Left colon (tissue), 2 donors: ENCODE measurements around the gene STK32C. TPM values are rescaled to one million over a fixed set of nuclear protein-coding genes. Genes with fewer than 3 reads are reported as not detected.

Experiments
- ATAC-seq: fragments of 200-7000 bp; cut with Tn5 transposase; one replicate; pipeline ENCODE4 v1.9.1; 2020; ENCODE audit warnings: mild to moderate bottlenecking, moderate library complexity
- DNase-seq, 2 donors: peaks; one replicate each; pipeline ENCODE4 v3.0.0-alpha.2; 2020
- intact Hi-C, 2 donors: fragments of 100-400 bp; cut with DNase I in 1 of 2; cut with micrococcal nuclease in 1 of 2; formaldehyde crosslinking; loops; one replicate each; pipeline versions ENCODE4 v1.11.2 to v1.14.0; 2022; cut with DNase I, micrococcal nuclease
- total RNA-seq, 2 donors: library from RNA; stranded (reverse); fragmentation: NEBNext Ultra II Directional; extraction: Animal tissue kit (Norgen Biotek cat#: 25700); gene quantifications; one replicate each; pipeline ENCODE4 v1.2.1, GENCODE V29; 2021
- donor health status: DM: no; HTN: no; CAD: no.
- donor health status: DM: yes; HTN: yes; CAD: no.

STK32C gene
- total RNA-seq, 2 donors from 2014 or later: 8.4 to 10.0 TPM

GRCh38 chr10:132242103-132242840, 65.5 kb downstream of the STK32C start:
- ATAC-seq (no peak), DNase-seq (no peak)
- intact Hi-C loops: no loop called here

- intact Hi-C loops: no loop called here
- DNase-seq: no peak
- no peak for ATAC-seq
These were observed 66.3 kb downstream of the STK32C start for GRCh38 chr10:132241496-132241895.

- no peak for ATAC-seq
- DNase-seq: no peak
- intact Hi-C loops: no loop called here
These were observed 66.7 kb downstream of the STK32C start for GRCh38 chr10:132241086-132241485.

DNA sequence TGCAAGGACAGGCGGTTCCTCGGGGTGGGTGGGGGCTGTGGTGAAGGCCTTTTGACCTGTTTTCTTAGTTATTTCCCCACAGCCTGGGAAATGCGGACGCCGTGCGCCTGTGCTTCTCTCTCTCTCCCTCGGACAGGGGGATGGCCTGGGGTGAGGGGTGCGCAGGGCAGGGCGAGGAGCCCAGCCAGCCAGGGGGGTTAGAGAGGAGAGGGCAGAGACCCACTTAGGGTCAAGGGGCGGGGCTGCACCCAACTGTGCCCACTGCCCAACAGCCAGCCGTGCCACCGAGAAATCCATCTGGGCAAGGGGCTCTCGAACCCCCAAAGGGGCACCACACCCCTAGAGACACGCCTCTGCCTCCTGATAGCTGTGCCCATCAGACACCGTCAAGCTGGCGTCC, 67.2 kb downstream of the STK32C start:
- intact Hi-C loops: no loop called here
- DNase-seq: no peak
- no peak for ATAC-seq

GRCh38 chr10:132240156-132240555, 67.6 kb downstream of the STK32C start:
- ATAC-seq (no peak), DNase-seq (no peak)
- intact Hi-C loops: no loop called here

DNA sequence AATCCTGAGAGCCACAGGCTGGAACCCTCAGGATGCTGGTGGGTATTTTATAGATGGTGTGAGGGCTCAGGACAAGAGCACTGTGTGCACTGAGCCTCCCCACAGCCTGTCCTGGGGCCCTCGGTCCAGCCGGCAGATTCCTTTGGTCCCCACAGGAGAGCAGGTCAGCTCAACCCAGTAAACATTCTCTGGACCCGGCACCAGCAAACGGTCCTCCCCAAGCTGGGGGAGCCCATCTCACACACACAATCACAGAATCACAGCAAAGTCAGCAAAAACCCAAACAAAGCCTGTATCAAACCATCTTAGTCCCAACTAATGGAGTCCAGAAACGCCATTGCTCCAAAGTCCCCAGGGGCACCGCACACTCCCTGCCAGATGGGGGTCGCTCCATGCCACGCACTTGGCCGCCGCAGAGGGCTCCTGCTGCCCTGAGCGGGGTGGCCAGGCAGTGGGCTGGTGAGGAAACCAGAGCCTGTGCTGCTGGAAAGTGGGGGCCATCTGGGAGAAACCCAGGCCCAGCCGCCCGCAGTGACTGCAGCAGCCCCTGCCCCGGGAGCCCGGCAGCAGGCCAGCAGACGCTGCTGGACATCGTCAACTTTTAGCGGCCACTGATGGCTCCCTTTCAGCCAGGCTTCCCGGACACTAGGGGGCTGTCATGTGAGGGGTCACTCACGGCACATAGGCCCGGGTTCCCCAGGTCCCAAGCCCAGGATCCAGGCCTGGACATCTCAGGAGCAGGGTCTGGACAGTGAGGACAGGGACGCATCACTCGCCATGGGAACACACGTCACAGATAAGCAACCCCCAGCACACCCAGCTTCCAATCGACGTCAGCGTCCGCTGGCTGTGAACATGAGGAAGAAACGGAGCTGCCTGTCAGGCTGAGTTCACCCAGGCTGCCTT, 68.4 kb downstream of the STK32C start:
- ATAC-seq: no peak
- intact Hi-C loops: no loop called here
- no peak for DNase-seq

DNA sequence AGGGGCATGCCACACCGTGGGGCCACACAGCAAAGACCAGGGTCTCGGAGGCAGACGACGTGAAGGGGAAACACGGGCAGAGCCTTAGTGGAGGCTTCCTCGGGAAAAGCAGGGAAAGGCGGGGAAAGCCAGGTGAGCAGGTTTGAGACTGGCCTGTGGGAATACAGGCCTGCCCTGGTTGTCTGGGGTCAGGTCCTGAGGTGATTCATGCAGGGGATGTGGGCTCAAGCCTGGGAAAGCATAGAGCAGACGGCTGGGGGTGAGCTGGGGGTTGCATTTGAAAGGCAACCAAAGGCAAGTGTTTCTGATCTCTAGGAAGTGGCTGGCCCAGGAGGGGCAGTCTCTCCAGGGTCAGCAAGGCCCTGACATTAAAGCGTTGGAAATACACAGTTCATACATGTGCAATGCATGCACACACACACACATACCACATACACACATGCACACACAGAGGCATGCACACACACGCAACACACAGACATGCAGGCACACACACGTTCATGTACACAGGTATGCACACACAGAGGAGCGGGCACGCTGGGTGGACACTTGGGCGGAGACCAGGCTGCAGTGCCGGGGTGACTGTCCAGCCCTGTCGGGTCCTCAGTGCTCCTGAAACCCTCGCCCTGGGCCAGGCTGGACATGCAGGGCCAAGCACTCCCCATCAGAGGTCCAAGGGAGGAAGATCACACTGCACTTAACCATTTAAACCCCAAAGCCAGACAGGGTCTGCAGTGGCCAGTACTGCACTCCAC, 69.2 kb downstream of the STK32C start:
- ATAC-seq (no peak), DNase-seq (no peak)
- intact Hi-C loops: no loop called here

GRCh38 chr10:132237871-132238270, 69.9 kb downstream of the STK32C start:
- intact Hi-C loops: no loop called here
- ATAC-seq: no peak
- DNase-seq: no peak

GRCh38 chr10:132237396-132237795, 70.4 kb downstream of the STK32C start:
- no peak for DNase-seq
- no peak for ATAC-seq
- intact Hi-C loops: no loop called here

DNA sequence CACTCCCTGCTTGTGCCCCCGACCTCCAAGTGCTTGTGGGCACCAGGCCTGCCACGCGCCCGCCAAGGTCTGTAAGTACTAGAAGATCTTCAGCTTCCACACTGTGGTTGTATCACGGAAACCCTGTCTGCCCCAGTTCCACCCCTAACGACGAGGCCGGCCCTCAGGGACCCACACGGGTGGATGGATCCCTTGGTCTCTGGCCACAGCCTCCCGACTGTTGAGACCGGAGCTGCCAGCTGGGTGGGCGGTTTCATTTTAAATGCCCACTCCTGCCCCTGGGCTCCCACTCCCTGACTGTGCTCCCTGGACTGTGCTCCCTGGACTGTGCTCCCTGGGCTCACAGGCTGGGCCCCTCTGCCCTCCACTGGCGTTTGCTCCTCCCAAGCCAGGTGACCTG, 70.9 kb downstream of the STK32C start:
- ATAC-seq: no peak
- intact Hi-C loops: no loop called here
- no peak for DNase-seq

DNA sequence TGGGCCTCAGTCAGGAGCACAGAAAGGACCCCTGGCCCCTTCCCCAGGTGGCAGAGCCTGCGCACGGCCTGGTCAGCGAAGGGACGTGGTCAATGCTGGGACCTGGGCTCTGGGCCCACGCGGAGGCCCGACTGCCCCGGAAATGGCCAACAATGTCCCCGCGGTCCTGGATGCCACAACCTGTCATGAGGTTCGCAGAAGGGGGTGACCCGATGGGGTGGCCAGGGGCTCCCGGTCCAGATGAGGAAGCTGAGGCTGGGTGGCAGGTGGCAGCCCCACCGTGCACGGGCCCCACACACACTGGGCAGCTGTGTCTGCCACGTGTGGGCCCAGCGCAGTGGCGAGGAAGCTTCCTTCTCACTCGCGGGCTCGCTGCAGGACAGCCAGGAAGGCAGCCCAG, 71.6 kb downstream of the STK32C start:
- ATAC-seq: no peak

DNA sequence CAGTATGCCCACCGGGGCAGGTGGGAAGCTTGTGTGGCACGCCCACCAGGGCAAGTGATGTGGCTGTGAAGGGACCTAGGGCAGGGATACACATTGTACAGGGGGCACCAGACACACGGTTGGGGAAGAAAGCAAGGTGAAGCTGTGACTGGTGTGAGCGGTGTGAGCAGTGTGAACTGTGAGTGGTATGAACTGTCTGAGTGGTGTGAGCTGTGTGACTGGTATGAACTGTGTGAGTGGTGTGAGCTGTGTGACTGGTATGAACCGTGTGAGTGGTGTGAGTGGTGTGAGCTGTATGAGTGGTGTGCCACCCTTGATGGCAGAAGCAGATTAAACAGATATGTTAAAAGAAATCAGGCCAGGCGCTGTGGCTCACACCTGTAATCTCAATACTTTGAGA, 72.9 kb downstream of the STK32C start:
- ATAC-seq: no peak
- intact Hi-C loops: no loop called here

More for the DNA sequence above, 71.6 kb downstream of the STK32C start:
- intact Hi-C loops: no loop called here
- no peak for DNase-seq

DNA sequence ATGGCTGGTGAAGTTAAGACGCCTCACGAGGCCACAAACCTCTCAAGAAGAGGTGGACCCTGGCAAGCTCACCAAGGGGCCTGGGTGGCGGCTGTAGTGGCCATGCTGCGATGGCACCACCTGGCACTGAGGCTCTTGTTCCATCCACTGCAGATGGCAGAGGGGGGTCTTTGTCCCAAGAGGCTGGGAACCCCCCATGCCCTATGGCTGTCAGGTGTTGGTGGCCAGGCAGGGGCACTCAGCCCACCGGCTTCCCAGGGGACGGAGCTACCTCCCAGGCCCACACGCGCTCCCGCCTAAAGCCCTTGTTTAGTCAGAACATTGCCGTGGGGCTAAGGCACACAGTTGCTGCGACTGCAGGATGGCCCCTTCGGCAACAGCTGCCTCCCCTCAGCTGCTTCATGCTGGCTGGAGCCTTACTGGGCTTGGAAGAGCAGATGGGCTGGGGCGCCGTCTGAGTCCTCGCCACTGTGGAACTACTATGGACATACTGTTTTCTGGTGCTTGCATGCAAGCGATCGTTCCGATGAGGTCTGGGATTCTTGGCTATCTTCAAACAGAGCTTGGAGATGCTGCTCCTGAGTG, 74.2 kb downstream of the STK32C start:
- no peak for DNase-seq
- intact Hi-C loops: no loop called here
- ATAC-seq: no peak

More for the DNA sequence above, 72.9 kb downstream of the STK32C start:
- DNase-seq: no peak

DNA sequence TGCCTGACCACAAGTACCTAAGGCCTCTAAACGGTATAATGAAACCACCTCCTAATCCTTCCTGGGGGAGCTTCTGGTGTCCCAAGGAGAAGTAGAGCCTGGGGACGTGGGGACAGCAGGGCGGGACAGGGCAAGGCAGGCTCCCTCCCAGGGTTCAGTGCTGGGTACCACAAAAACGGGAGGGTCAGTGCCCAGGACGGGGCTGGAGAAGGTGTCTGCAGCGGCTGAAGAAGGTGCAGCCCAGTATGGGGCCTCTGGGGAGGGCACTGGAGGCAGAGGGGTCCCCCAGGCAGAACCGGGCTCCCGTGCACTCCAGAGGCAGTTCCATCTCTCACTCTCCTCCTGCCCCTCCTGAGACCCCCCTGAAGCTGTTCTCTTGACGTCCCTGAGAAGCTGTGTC, 74.8 kb downstream of the STK32C start:
- ATAC-seq: no peak
- intact Hi-C loops: no loop called here
- DNase-seq: no peak

GRCh38 chr10:132232023-132232951, 75.5 kb downstream of the STK32C start:
- intact Hi-C loops: no loop called here
- DNase-seq: no peak
- ATAC-seq: peak; percentile 30

GRCh38 chr10:132231656-132232022, 76.1 kb downstream of the STK32C start:
- DNase-seq (no peak), ATAC-seq (no peak)

DNA sequence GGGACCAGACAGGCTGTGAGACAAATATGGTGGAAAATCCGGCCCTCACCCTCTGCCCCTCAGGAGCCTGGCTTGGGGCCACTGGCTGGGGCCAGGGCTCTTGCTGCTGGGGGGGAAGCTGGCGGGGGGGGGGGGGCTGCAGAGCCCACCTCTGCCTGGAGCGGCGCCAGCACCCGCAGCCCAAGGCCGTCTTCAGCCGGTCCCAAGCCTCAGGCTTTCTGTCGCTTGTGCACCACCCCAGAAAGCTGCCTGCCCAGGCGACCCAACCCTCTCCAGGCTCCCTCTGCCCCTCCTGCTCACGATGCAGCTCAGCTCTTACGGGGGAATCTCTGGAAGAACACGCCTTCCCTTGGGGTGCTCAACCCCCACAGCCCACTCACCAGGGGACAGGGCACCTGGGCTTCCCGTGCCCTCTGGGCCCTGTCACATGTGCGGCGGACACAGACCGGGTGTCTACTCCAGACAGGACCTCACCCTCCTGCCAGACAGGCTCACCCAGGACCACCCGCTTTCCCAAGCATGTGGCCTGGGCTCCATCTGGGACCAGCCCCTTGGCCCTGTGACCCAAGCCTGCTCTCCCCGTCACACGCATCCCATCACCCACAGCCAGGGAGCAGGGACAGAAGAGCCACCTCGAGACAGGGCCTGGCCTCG, 77.1 kb downstream of the STK32C start:
- intact Hi-C loops: no loop called here
- ATAC-seq (no peak), DNase-seq (no peak)

More at GRCh38 chr10:132231656-132232022, 76.1 kb downstream of the STK32C start:
- intact Hi-C loops: no loop called here
